PFSK-1 (cell line): Measurements from ENCODE around the gene TNFRSF1A.

Experiments
- POLR2AphosphoS5 ChIP-seq: IDR thresholded peaks from 2 replicates; pipeline ENCODE4 v1.6.1; 2012; ENCODE audit warnings: low read depth, mild to moderate bottlenecking, control low read depth, low read length, moderate library complexity
- REST ChIP-seq, 2 experiments: IDR thresholded peaks; 2 replicates each; pipeline versions ENCODE4 v1.6.1 to v1.8.0; 2011 to 2012; ENCODE audit warnings: low read depth in 2 of 2, low read length in 2 of 2, control low read depth in 1 of 2, inconsistent platforms in 1 of 2, mild to moderate bottlenecking in 1 of 2, moderate library complexity in 1 of 2; ENCODE audit not compliant: insufficient read depth in 1 of 2
- SIN3A ChIP-seq: IDR thresholded peaks from 2 replicates; pipeline ENCODE4 v1.6.1; 2012; ENCODE audit warnings: mild to moderate bottlenecking, low read length, moderate library complexity, borderline replicate concordance; ENCODE audit not compliant: insufficient read depth
- TAF1 ChIP-seq: IDR thresholded peaks from 2 replicates; pipeline ENCODE4 v1.6.1; 2012; ENCODE audit warnings: low read length, control low read depth, borderline replicate concordance; ENCODE audit not compliant: insufficient read depth

- no peak for TF ChIP-seq SIN3A
- TF ChIP-seq REST (IDR thresholded peaks at IDR 0.05; ENCODE audit: insufficient read depth in 1 of 2, low read depth in 2 of 2, low read length in 2 of 2), result no peak
- TF ChIP-seq POLR2AphosphoS5, result no peak; the same call in 1 of the 2 replicates
- no peak for TF ChIP-seq TAF1
Measured at GRCh38 chr12:6327229-6328041, 14.4 kb downstream of the TNFRSF1A start.
